ENCODE results near the gene GPLD1. TPM values are rescaled to one million over a fixed set of nuclear protein-coding genes. Genes with fewer than 3 reads are reported as not detected.

The GPLD1 gene
- total and polyA plus RNA-seq, 2 donors (not counting 1 experiment from before 2014, with no cell fraction given): under 0.01 to 0.07 TPM

DNA sequence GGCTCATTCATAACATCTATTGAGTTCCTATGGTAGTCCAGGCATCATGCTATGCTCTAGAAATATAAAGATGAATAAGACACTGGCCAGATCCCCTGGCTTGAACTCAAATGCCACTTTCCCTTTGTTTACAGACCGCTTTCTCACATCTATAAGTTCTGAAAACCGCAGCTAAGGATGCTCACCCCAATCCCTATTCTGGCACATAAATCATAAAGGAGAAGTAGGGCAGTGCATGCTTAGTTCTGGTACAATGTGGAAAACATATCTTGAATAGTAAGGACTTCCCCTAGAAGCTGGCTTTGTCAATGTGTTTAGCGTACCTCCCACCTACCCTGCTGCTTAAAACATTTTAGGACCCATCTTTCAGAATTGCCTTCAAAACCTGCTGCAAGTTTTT is 60.2 kb downstream of the GPLD1 start:
- Histone ChIP-seq H4K20me1 (ENCODE audit: control insufficient read depth, extremely low read depth, insufficient read depth, low read length) (no peaks in the 10 kb centered on the region), H3K9ac (ENCODE audit: insufficient read depth, low read length) (no peak overlapping the region), H3K4me3 (replicated peaks in 1 of 4; ENCODE audit: control extremely low read depth in 1 of 4, insufficient read depth in 1 of 4, low read depth in 3 of 4, low read length in 4 of 4) (no peak overlapping the region), H3K36me3 (ENCODE audit: control insufficient read depth, insufficient read depth, low read length) (no peaks in the 10 kb centered on the region), H3K79me2 (ENCODE audit: control insufficient read depth, insufficient read depth, low read length) (no peaks in the 10 kb centered on the region), H3K9me3 (ENCODE audit: control insufficient read depth, insufficient read depth, low read depth, low read length) (no peaks in the 10 kb centered on the region), H2AFZ (ENCODE audit: low read length) (no peak overlapping the region), H3K27ac (ENCODE audit: insufficient read depth, low read length) (no peak overlapping the region), H3K4me1 (ENCODE audit: control insufficient read depth, extremely low read depth, insufficient read depth, low read length) (no peaks in the 10 kb centered on the region), H3K4me2 (ENCODE audit: extremely low read depth, insufficient read depth, low read length) (no peak overlapping the region), H3K27me3 (ENCODE audit: control insufficient read depth, insufficient read depth, low read length) (no peaks in the 10 kb centered on the region)
- no peak for TF ChIP-seq EZH2 (IDR thresholded peaks at IDR 0.05; ENCODE audit: low read length, missing control alignments)
- TF ChIP-seq, protein P1, sequence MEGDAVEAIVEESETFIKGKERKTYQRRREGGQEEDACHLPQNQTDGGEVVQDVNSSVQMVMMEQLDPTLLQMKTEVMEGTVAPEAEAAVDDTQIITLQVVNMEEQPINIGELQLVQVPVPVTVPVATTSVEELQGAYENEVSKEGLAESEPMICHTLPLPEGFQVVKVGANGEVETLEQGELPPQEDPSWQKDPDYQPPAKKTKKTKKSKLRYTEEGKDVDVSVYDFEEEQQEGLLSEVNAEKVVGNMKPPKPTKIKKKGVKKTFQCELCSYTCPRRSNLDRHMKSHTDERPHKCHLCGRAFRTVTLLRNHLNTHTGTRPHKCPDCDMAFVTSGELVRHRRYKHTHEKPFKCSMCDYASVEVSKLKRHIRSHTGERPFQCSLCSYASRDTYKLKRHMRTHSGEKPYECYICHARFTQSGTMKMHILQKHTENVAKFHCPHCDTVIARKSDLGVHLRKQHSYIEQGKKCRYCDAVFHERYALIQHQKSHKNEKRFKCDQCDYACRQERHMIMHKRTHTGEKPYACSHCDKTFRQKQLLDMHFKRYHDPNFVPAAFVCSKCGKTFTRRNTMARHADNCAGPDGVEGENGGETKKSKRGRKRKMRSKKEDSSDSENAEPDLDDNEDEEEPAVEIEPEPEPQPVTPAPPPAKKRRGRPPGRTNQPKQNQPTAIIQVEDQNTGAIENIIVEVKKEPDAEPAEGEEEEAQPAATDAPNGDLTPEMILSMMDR (conservative IDR thresholded peaks at IDR 0.05 in 1 of 2, IDR thresholded peaks at IDR 0.05 in 1 of 2; ENCODE audit: low read depth in 1 of 2, low read length in 2 of 2): no peak
- DNase-seq (ENCODE audit: low read depth in 2 of 2): no peak

DNA sequence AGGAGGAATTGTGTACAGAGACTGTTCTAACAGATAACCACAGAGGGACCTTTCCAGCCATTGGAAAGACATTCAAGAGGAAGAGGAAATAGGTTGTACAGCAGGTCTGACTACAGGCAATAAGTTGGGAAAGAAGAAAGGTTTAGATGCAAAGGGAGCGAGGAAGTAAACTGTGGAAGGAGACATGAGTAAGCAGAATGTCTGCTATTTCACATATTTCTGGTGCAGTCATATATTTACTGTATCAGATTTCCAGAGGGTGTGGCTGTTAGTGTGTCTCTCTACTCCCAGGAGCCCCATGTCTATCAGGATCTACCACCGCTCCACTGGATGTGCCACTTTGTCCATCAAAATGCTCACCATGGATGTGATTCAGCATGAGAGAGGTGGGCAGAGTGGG is 60.8 kb downstream of the GPLD1 start:
- Histone ChIP-seq H3K9me3 (ENCODE audit: control insufficient read depth, insufficient read depth, low read depth, low read length) (no peaks in the 10 kb centered on the region), H3K4me1 (ENCODE audit: control insufficient read depth, extremely low read depth, insufficient read depth, low read length) (no peaks in the 10 kb centered on the region), H3K79me2 (ENCODE audit: control insufficient read depth, insufficient read depth, low read length) (no peaks in the 10 kb centered on the region), H3K27ac (ENCODE audit: insufficient read depth, low read length) (no peak overlapping the region), H4K20me1 (ENCODE audit: control insufficient read depth, extremely low read depth, insufficient read depth, low read length) (no peaks in the 10 kb centered on the region), H3K36me3 (ENCODE audit: control insufficient read depth, insufficient read depth, low read length) (no peaks in the 10 kb centered on the region), H3K27me3 (ENCODE audit: control insufficient read depth, insufficient read depth, low read length) (no peaks in the 10 kb centered on the region), H3K4me2 (ENCODE audit: extremely low read depth, insufficient read depth, low read length) (no peak overlapping the region), H3K4me3 (replicated peaks in 1 of 4; ENCODE audit: control extremely low read depth in 1 of 4, insufficient read depth in 1 of 4, low read depth in 3 of 4, low read length in 4 of 4) (no peak overlapping the region), H3K9ac (ENCODE audit: insufficient read depth, low read length) (no peak overlapping the region), H2AFZ (ENCODE audit: low read length) (no peak overlapping the region)
- no peak for TF ChIP-seq EZH2 (IDR thresholded peaks at IDR 0.05; ENCODE audit: low read length, missing control alignments)
- TF ChIP-seq, protein P1 (conservative IDR thresholded peaks at IDR 0.05 in 1 of 2, IDR thresholded peaks at IDR 0.05 in 1 of 2; ENCODE audit: low read depth in 1 of 2, low read length in 2 of 2): no peak
- DNase-seq (ENCODE audit: low read depth in 2 of 2): peak; percentile 35 to 50

DNA sequence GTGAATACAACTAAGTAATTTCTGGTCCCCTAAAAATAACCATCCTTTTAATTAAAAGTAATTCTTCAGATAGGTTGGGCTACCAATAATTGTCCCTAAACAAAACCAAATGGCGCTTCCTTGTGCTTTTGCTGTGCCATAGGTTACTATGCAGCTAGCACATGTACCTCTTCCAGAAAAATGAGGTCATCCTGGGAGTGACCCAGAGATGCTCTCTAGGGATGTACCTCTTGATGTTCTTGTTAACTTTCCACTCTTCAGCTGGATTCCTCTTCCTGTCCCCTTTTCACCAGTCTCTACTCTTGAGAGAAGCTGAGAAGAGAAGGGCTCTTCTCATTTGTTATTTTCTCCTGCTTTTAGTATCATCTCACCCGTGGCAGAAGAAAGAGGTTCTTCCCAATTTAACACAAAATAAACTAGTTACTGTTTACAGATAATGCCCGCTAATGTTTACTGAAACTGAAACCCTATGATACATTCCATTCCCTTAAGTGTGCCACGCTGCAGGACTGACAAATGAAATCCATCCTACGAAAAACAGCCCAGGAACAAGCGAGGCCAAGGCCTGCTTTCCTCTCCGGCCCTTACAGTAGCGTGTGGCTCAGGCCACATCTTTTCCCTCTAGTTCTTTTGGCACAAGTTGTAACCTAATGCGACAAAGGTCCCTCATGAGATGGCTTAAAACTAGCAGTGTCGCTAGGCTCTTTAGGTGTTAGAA is 62.5 kb downstream of the GPLD1 start:
- Histone ChIP-seq H3K4me2 (ENCODE audit: extremely low read depth, insufficient read depth, low read length) (no peak overlapping the region), H2AFZ (ENCODE audit: low read length) (no peak overlapping the region), H3K27me3 (ENCODE audit: control insufficient read depth, insufficient read depth, low read length) (no peaks in the 10 kb centered on the region), H3K36me3 (ENCODE audit: control insufficient read depth, insufficient read depth, low read length) (no peaks in the 10 kb centered on the region), H3K9me3 (ENCODE audit: control insufficient read depth, insufficient read depth, low read depth, low read length) (no peaks in the 10 kb centered on the region), H3K27ac (ENCODE audit: insufficient read depth, low read length) (no peak overlapping the region), H3K79me2 (ENCODE audit: control insufficient read depth, insufficient read depth, low read length) (no peaks in the 10 kb centered on the region), H3K9ac (ENCODE audit: insufficient read depth, low read length) (no peak overlapping the region), H3K4me3 (replicated peaks in 1 of 4; ENCODE audit: control extremely low read depth in 1 of 4, insufficient read depth in 1 of 4, low read depth in 3 of 4, low read length in 4 of 4) (no peak overlapping the region), H4K20me1 (ENCODE audit: control insufficient read depth, extremely low read depth, insufficient read depth, low read length) (no peaks in the 10 kb centered on the region), H3K4me1 (ENCODE audit: control insufficient read depth, extremely low read depth, insufficient read depth, low read length) (no peaks in the 10 kb centered on the region)
- DNase-seq (ENCODE audit: low read depth in 2 of 2): no peak
- no peak for TF ChIP-seq EZH2 (IDR thresholded peaks at IDR 0.05; ENCODE audit: low read length, missing control alignments)
- TF ChIP-seq, protein P1 (conservative IDR thresholded peaks at IDR 0.05 in 1 of 2, IDR thresholded peaks at IDR 0.05 in 1 of 2; ENCODE audit: low read depth in 1 of 2, low read length in 2 of 2): no peak
